HG03571 (cell line): ENCODE measurements around the gene NUAK2.

ENCODE experiments used
- ATAC-seq: cut with Tn5 transposase; IDR thresholded peaks from one replicate; pipeline ENCODE4 v1.9.1; 2021; ENCODE audit not compliant: unreplicated experiment

Gene NUAK2

GRCh38 chr1:205259324-205259832, 62.2 kb downstream of the NUAK2 start:
- no peak for ATAC-seq

GRCh38 chr1:205258719-205259118, 62.8 kb downstream of the NUAK2 start:
- no peak for ATAC-seq

GRCh38 chr1:205258261-205258691, 63.3 kb downstream of the NUAK2 start:
- ATAC-seq, result no peak

GRCh38 chr1:205257735-205258134, 63.8 kb downstream of the NUAK2 start:
- ATAC-seq, result no peak

GRCh38 chr1:205256951-205257625, 64.5 kb downstream of the NUAK2 start:
- ATAC-seq, result no peak

- ATAC-seq, result no peak
Observed at GRCh38 chr1:205255941-205256780, 65.4 kb downstream of the NUAK2 start.
